Uterus (tissue), 2 donors: ENCODE results near the gene NUCB2.

ENCODE experiments used
- POLR2A ChIP-seq, 2 donors: fragments of 450-650 bp; IDR thresholded peaks; one replicate each; pipeline ENCODE4 v1.6.1; 2016; ENCODE audit warnings: antibody characterized with exemption in 2 of 2, mild to moderate bottlenecking in 1 of 2, moderate library complexity in 1 of 2
- TF ChIP-seq, protein P1 (sequence below), 4 experiments: fragments of 200-600 bp in 2 of 4; fragments of 450-650 bp in 2 of 4; sonication (generic) in 2 of 4; IDR thresholded peaks; one replicate each; pipeline ENCODE4 v1.5.1; 2016 to 2019; ENCODE audit warnings: antibody characterized with exemption in 4 of 4, mild to moderate bottlenecking in 2 of 4, moderate library complexity in 1 of 4

DNA sequence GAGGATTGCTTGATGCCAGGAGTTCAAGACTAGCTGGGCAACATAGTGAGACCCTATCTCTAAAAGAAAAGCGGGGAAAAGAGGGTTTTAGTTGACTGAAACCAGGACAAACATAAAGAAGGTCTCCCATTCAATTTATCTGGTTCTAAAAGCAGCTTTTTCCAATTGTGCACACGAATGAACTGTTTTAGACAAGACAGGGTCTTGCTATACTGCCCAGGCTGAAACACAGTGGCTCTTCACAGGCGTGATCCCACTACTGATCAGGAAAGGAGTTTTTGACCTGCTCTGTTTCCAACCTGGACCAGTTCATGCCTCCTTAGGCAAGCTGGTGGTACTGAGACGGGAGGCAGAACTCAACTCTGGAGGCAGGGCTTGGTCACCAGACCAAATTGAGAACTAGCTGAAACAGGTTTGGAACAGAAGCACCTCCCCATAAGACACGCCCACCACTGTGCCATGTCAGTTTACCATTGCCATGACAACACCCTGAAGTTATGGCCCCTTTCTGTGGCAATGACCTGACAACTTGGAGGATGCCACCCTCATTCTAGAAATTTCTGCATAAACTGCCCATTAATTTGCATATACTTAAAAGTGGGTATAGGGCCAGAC is 2.8 kb upstream of the NUCB2 start:
- TF ChIP-seq, protein P1, sequence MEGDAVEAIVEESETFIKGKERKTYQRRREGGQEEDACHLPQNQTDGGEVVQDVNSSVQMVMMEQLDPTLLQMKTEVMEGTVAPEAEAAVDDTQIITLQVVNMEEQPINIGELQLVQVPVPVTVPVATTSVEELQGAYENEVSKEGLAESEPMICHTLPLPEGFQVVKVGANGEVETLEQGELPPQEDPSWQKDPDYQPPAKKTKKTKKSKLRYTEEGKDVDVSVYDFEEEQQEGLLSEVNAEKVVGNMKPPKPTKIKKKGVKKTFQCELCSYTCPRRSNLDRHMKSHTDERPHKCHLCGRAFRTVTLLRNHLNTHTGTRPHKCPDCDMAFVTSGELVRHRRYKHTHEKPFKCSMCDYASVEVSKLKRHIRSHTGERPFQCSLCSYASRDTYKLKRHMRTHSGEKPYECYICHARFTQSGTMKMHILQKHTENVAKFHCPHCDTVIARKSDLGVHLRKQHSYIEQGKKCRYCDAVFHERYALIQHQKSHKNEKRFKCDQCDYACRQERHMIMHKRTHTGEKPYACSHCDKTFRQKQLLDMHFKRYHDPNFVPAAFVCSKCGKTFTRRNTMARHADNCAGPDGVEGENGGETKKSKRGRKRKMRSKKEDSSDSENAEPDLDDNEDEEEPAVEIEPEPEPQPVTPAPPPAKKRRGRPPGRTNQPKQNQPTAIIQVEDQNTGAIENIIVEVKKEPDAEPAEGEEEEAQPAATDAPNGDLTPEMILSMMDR (IDR thresholded peaks at IDR 0.05) = no peak
- no peak for TF ChIP-seq POLR2A (IDR thresholded peaks at IDR 0.05)
